ENCODE data around the gene EFNB2. TPM values are rescaled to one million over a fixed set of nuclear protein-coding genes. Genes with fewer than 3 reads are reported as not detected.

Gene EFNB2
- total and polyA plus RNA-seq, 3 experiments from 2014 or later: 0.05 to 0.22 (median 0.11) TPM

DNA sequence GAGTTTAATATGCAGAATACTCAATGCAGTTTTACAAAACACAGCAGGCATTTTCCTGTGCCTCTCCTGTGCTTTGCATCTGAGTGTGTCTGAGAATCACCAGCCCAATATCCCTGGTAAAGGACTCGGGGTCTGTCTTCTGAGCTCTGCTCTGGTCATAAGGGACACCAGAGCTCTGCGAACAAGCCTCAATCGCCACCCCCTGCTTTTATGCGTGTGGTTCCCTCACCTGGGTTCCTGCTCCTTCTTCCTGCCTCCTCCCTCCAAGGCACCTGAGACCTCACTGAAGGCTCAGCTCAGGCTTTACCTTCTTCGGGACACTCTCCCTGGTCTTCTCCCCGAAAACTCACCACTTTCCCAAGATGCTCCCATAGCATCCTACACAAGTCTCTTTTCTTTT is 84.5 kb downstream of the EFNB2 start:
- CTCF ChIA-PET: no interaction called here
- H3K36me3 Mint-ChIP-seq: no peaks in the 10 kb centered on the region
- no peak for DNase-seq

DNA sequence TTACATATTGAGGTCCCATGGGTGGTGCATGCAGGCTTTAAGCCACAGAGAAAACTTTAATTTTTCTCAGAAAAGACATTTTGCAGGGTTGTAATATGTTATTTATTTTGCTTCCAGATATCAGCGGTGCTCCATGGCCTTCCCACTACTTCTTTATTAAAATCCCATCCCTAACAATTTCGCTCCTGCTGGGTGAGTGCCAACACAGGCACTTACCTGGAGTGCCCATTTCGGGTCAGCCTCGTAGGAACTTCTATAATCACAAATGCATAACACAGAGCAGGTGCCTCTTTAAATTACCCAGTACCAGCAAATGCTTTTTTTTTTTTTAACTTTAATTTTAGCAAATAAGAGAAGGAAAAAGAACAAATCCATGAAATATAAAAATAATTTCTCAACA is 86.4 kb downstream of the EFNB2 start:
- H3K27me3 Mint-ChIP-seq: peaks cover 11 to 22% of the 10 kb centered on the region in 2 donors
- H3K4me1 Mint-ChIP-seq: no peaks in the 10 kb centered on the region
- Histone ChIP-seq H3K9me3 (ENCODE audit: low read length) (no peaks in the 10 kb centered on the region), H3K36me3 (ENCODE audit: insufficient read depth, low read length) (no peaks in the 10 kb centered on the region), H3K4me3 (ENCODE audit: low read length) (no peak overlapping the region), H3K27me3 (ENCODE audit: insufficient read depth, low read length, poor library complexity, severe bottlenecking) (no peaks in the 10 kb centered on the region), H3K4me1 (ENCODE audit: insufficient read depth, low read length) (no peaks in the 10 kb centered on the region), H3K27ac (ENCODE audit: low read depth, low read length) (no peak overlapping the region)
- peaks cover 0 to 2% (median 0%) of the 10 kb centered on the region in 5 donors for H3K9me3 Mint-ChIP-seq
- H3K4me3 Mint-ChIP-seq: no peak overlapping the region
- H3K36me3 Mint-ChIP-seq: no peaks in the 10 kb centered on the region
- ChIA-PET POLR2A (no interaction called here), CTCF (no interaction called here)
- no peak for DNase-seq
- no peak overlapping the region for H3K27ac Mint-ChIP-seq

More for the DNA sequence above, 84.5 kb downstream of the EFNB2 start:
- POLR2A ChIA-PET: no interaction called here
- Histone ChIP-seq H3K4me1 (ENCODE audit: insufficient read depth, low read length) (no peaks in the 10 kb centered on the region), H3K9me3 (ENCODE audit: low read length) (no peaks in the 10 kb centered on the region), H3K27me3 (ENCODE audit: insufficient read depth, low read length, poor library complexity, severe bottlenecking) (no peaks in the 10 kb centered on the region), H3K4me3 (ENCODE audit: low read length) (no peak overlapping the region), H3K36me3 (ENCODE audit: insufficient read depth, low read length) (no peaks in the 10 kb centered on the region), H3K27ac (ENCODE audit: low read depth, low read length) (no peak overlapping the region)
- H3K27ac Mint-ChIP-seq: no peak overlapping the region
- H3K9me3 Mint-ChIP-seq: peaks cover 0 to 2% (median 0%) of the 10 kb centered on the region in 5 donors
- H3K27me3 Mint-ChIP-seq: peaks cover 11 to 24% of the 10 kb centered on the region in 2 donors
- no peaks in the 10 kb centered on the region for H3K4me1 Mint-ChIP-seq
- H3K4me3 Mint-ChIP-seq: no peak overlapping the region

- no peaks in the 10 kb centered on the region for H3K36me3 Mint-ChIP-seq
These were observed 89.5 kb downstream of the EFNB2 start for GRCh38 chr13:106445996-106446395.

GRCh38 chr13:106443607-106444322 is 91.7 kb downstream of the EFNB2 start:
- ChIA-PET POLR2A (no interaction called here), CTCF (no interaction called here)
- Histone ChIP-seq H3K4me1 (ENCODE audit: insufficient read depth, low read length) (no peaks in the 10 kb centered on the region), H3K27ac (ENCODE audit: low read depth, low read length) (no peak overlapping the region), H3K4me3 (ENCODE audit: low read length) (no peak overlapping the region), H3K9me3 (ENCODE audit: low read length) (no peaks in the 10 kb centered on the region), H3K36me3 (ENCODE audit: insufficient read depth, low read length) (no peaks in the 10 kb centered on the region), H3K27me3 (ENCODE audit: insufficient read depth, low read length, poor library complexity, severe bottlenecking) (no peaks in the 10 kb centered on the region)
- no peak for DNase-seq
- H3K27ac Mint-ChIP-seq: no peak overlapping the region
- peaks cover 5 to 13% of the 10 kb centered on the region in 2 donors for H3K27me3 Mint-ChIP-seq
- peaks cover 0 to 2% (median 0%) of the 10 kb centered on the region in 5 donors for H3K9me3 Mint-ChIP-seq
- no peak overlapping the region for H3K4me3 Mint-ChIP-seq
- no peaks in the 10 kb centered on the region for H3K36me3 Mint-ChIP-seq
- H3K4me1 Mint-ChIP-seq: no peaks in the 10 kb centered on the region

More at GRCh38 chr13:106445996-106446395, 89.5 kb downstream of the EFNB2 start:
- H3K27me3 ChIP-seq (ENCODE audit: insufficient read depth, low read length, poor library complexity, severe bottlenecking): no peaks in the 10 kb centered on the region
- H3K27ac Mint-ChIP-seq: no peak overlapping the region
- no peak overlapping the region for H3K27ac ChIP-seq (ENCODE audit: low read depth, low read length)
- DNase-seq: no peak
- CTCF ChIA-PET: no interaction called here
- peaks cover 8 to 14% of the 10 kb centered on the region in 2 donors for H3K27me3 Mint-ChIP-seq
- H3K9me3 Mint-ChIP-seq: no peaks in the 10 kb centered on the region
- H3K4me3 ChIP-seq (ENCODE audit: low read length): no peak overlapping the region
- H3K4me1 Mint-ChIP-seq: no peaks in the 10 kb centered on the region
- no peak overlapping the region for H3K4me3 Mint-ChIP-seq
- no peaks in the 10 kb centered on the region for H3K9me3 ChIP-seq (ENCODE audit: low read length)
- POLR2A ChIA-PET: no interaction called here
- no peaks in the 10 kb centered on the region for H3K4me1 ChIP-seq (ENCODE audit: insufficient read depth, low read length)
- H3K36me3 ChIP-seq (ENCODE audit: insufficient read depth, low read length): no peaks in the 10 kb centered on the region

DNA sequence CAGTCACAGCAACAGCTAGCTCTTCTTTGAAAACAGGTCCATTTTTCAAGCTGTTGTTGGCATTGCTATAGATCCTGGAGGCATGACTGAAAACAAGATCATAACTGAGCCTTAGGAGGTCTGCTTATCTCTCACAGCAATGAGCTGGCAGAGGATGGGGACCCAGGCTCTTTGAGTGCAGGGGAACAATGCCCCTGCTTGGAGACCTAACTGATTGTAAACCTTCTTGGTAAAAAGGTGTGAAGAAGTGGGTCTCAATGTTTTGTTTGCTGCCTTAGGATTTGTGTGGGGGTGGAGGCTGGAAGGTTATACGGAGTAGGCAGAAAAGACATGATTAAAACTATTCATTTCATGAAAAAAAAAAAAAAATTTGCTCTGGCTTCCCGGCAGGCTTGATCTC is 94.6 kb downstream of the EFNB2 start:
- Histone ChIP-seq H3K9me3 (ENCODE audit: low read length) (no peaks in the 10 kb centered on the region), H3K4me1 (ENCODE audit: insufficient read depth, low read length) (no peaks in the 10 kb centered on the region), H3K4me3 (ENCODE audit: low read length) (no peak overlapping the region), H3K36me3 (ENCODE audit: insufficient read depth, low read length) (no peaks in the 10 kb centered on the region), H3K27ac (ENCODE audit: low read depth, low read length) (no peak overlapping the region), H3K27me3 (ENCODE audit: insufficient read depth, low read length, poor library complexity, severe bottlenecking) (no peaks in the 10 kb centered on the region)
- CTCF ChIA-PET: no interaction called here
- Mint-ChIP-seq H3K36me3 (no peaks in the 10 kb centered on the region), H3K9me3 (peaks cover 0 to 2% (median 0%) of the 10 kb centered on the region in 5 donors), H3K27ac (no peak overlapping the region), H3K4me1 (no peaks in the 10 kb centered on the region), H3K27me3 (peaks cover 0 to 3% of the 10 kb centered on the region in 2 donors), H3K4me3 (no peak overlapping the region)
- DNase-seq: no peak
- POLR2A ChIA-PET: interaction anchor here (0.7 kb wide), 1 partner anchor 16 kb away, joined by 5 read pairs; no protein-coding TSS in a partner anchor

Other genes with a start within 250 kb of the EFNB2 start
- 10 to 100 TPM; 85.8 to 89.0 TPM for gene ARGLU1, start 32.5 kb upstream of the EFNB2 start, total RNA-seq
- gene ARGLU1, start 32.5 kb upstream of the EFNB2 start, polyA plus RNA-seq: 39.2 TPM